ENCODE measurements around the gene CACNA1I. TPM values are rescaled to one million over a fixed set of nuclear protein-coding genes. Genes with fewer than 3 reads are reported as not detected.

CACNA1I gene
- total RNA-seq, 2 donors from 2014 or later: 0.08 TPM; not detected in 1

DNA sequence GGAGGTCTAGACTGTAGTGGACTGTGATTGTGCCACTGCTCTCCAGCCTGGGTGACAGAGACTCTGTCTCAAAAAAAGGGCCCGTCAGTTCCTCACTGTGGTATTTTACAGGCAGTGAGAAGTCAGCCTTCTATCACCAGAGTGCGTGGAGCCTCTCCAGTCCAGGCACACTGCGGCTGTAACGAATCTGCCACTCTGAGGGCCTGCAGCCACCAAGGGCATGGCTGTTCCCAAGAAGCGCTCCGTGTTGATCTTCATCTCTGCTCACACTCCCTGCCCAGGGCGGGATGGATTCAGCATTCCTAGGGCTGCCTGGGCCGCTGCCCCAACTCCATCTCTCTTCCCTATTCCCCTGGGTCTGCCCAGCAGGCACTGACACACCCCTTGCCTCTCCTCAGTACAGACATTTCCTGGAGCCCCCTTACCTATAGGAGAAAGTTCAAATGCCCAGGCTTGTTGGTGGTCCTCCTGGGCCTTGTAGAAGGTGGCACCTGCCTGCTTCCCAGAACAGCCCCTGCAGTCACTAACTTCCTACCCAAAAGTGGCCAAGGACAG is 148.4 kb downstream of the CACNA1I start:
- Histone ChIP-seq H3K36me3 (no peaks in the 10 kb centered on the region), H3K4me1 (no peaks in the 10 kb centered on the region), H3K27me3 (no peaks in the 10 kb centered on the region), H3K9me3 (no peaks in the 10 kb centered on the region), H3K4me3 (no peak overlapping the region), H3K27ac (no peak overlapping the region)
- no peak for DNase-seq (ENCODE audit: low spot score)
- TF ChIP-seq, protein P1, sequence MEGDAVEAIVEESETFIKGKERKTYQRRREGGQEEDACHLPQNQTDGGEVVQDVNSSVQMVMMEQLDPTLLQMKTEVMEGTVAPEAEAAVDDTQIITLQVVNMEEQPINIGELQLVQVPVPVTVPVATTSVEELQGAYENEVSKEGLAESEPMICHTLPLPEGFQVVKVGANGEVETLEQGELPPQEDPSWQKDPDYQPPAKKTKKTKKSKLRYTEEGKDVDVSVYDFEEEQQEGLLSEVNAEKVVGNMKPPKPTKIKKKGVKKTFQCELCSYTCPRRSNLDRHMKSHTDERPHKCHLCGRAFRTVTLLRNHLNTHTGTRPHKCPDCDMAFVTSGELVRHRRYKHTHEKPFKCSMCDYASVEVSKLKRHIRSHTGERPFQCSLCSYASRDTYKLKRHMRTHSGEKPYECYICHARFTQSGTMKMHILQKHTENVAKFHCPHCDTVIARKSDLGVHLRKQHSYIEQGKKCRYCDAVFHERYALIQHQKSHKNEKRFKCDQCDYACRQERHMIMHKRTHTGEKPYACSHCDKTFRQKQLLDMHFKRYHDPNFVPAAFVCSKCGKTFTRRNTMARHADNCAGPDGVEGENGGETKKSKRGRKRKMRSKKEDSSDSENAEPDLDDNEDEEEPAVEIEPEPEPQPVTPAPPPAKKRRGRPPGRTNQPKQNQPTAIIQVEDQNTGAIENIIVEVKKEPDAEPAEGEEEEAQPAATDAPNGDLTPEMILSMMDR (IDR thresholded peaks at IDR 0.05): no peak

DNA sequence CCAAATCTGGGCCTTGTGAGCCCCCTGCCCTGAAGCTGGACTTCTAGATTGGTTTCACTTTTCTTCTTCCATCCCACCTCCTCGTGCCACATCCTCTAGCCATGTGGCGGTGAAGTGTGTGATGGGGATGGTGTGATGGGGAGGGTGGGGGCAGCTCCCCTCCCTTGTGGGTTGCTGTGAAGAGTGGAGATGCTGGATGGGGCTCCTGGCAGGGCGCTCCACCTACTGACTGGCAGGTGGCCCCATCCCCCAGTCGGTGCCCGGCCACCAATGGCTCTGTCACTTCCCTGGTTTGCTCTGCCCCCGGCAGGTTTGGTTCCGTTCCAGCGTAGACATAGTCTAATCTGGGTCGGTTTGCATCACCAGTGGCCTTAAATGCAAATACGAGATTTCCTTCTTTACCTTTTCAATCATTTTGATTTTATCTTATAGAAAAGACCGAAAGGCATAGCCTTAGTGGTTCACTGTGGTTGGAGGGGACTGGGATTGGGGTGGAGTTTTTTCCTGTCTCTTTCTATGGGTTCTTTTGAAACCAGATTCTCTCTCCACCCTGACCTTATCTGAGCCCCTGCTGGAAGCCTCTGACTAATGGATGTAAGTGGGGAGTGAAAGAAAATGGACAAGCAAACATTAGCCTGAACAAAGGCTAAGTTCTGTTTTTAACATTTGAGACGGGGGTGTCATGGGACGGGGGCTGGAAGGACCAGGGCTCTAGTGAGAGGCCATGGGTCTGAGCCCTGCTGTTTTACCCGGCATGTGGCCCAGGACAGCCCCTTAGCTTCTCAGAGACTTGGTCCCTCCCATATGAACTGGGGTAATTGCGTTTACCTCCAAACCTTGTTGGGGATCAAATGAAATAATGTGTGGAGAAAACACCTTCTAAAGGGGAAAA is 149.3 kb downstream of the CACNA1I start:
- no peak for DNase-seq (ENCODE audit: low spot score)
- no peak overlapping the region for H3K27ac ChIP-seq
- no peaks in the 10 kb centered on the region for H3K4me1 ChIP-seq
- no peaks in the 10 kb centered on the region for H3K27me3 ChIP-seq
- no peak overlapping the region for H3K4me3 ChIP-seq
- no peaks in the 10 kb centered on the region for H3K9me3 ChIP-seq
- TF ChIP-seq, protein P1 (IDR thresholded peaks at IDR 0.05): no peak
- no peaks in the 10 kb centered on the region for H3K36me3 ChIP-seq

DNA sequence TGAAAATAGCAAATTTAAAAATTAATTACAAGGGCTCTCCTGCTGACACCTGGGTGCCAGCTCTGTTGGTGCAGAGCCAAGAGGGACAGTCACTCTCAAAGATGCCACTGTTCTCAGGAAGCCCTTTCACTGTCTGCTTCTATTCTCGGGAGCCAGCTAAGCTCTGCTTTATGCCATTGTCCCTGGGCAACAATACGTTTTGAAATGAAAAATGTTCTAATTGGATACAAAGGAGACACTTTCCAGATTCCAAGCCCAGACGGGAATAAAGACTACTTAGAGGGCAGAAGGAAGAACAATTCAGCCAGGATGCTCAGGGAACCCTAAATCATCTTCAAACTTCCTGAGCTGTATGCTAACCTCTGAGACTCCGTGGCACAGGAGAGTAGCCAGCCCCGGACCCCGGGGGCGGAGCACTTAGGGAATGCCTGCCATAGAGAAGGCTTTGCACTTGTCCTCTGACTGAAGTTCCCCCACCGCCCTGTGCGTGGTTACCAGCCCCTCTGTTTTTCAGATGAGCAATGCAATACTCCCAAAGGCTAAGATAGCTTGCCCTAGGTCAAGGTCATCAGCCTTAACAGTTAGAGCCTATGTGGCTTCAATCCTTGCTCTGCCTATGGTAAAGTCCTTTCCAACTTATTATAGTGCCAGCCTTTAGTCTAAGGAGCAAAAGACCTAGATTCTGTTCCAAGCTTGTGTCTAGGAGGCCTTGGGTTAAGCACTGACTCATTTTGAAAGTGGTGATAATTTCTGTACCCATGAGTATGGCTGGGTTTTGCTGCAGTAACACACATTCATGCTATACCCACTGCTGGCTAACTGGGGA is 150.9 kb downstream of the CACNA1I start:
- TF ChIP-seq, protein P1 (IDR thresholded peaks at IDR 0.05): no peak
- H3K36me3 ChIP-seq: no peaks in the 10 kb centered on the region
- H3K9me3 ChIP-seq: no peaks in the 10 kb centered on the region
- H3K27me3 ChIP-seq: peaks cover 0 to 4% of the 10 kb centered on the region in 2 donors
- H3K4me3 ChIP-seq: no peak overlapping the region
- H3K27ac ChIP-seq: no peak overlapping the region
- no peak for DNase-seq (ENCODE audit: low spot score)
- H3K4me1 ChIP-seq: no peaks in the 10 kb centered on the region

DNA sequence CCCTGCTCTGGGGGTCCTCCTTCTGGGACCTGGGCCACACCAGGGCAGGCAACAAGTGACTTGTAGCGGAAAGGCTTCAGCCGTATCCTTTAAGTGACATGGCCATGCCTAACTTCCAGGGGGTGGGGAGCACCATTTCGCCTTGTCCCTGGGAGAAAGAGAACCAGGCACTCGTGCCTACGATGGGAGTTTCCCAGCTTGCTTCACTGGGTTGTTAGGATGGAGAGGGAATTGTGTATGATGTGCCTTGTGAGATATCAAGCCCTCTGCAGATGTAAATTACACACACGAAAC is 151.4 kb downstream of the CACNA1I start:
- DNase-seq (ENCODE audit: low spot score): no peak
- no peak overlapping the region for H3K27ac ChIP-seq
- peaks cover 0 to 4% of the 10 kb centered on the region in 2 donors for H3K27me3 ChIP-seq
- no peaks in the 10 kb centered on the region for H3K36me3 ChIP-seq
- TF ChIP-seq, protein P1 (IDR thresholded peaks at IDR 0.05): no peak
- no peaks in the 10 kb centered on the region for H3K4me1 ChIP-seq
- no peaks in the 10 kb centered on the region for H3K9me3 ChIP-seq
- H3K4me3 ChIP-seq: no peak overlapping the region

DNA sequence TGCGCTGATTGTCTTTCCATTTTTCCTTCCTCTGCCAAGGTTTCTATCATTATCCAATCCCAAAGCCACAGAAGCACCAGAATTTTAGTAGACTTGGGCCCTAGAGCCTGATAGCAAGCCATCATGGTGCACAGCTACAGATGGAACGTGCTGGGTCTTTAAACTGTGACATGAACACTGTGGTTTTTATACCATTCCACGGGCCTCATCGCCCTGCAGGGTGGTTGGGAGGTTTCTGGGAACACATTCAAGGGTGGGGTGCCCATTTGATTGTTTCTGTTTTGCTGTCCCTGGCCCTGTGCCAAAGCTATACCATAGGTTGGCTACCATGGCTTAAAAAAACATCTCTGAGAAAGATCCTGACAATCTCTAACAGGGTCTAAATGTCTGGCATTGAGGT is 151.9 kb downstream of the CACNA1I start:
- Histone ChIP-seq H3K27ac (no peak overlapping the region), H3K27me3 (peaks cover 0 to 4% of the 10 kb centered on the region in 2 donors), H3K4me1 (no peaks in the 10 kb centered on the region), H3K9me3 (no peaks in the 10 kb centered on the region), H3K4me3 (no peak overlapping the region), H3K36me3 (no peaks in the 10 kb centered on the region)
- TF ChIP-seq, protein P1 (IDR thresholded peaks at IDR 0.05): no peak
- no peak for DNase-seq (ENCODE audit: low spot score)

All from right atrium auricular region (tissue), 2 donors.